Measurements from ENCODE around the gene KRT23. TPM values are rescaled to one million over a fixed set of nuclear protein-coding genes. Genes with fewer than 3 reads are reported as not detected.

Gene KRT23
- total RNA-seq, 2 donors from 2014 or later = not detected

- no peak overlapping the region for H3K27ac ChIP-seq (ENCODE audit: low read depth, low read length)
- Mint-ChIP-seq H3K27me3 (ENCODE audit: insufficient read depth) (peaks cover 80% of the 10 kb centered on the region), H3K4me1 (peaks cover 17% of the 10 kb centered on the region), H3K9me3 (no peaks in the 10 kb centered on the region), H3K36me3 (ENCODE audit: low read depth) (no peaks in the 10 kb centered on the region), H3K4me3 (no peak overlapping the region), H3K27ac (no peak overlapping the region)
- H3K9me3 ChIP-seq (ENCODE audit: control insufficient read depth, low read length) = no peaks in the 10 kb centered on the region
- no peak overlapping the region for H3K4me3 ChIP-seq (ENCODE audit: low read length)
- no peaks in the 10 kb centered on the region for H3K4me1 ChIP-seq (ENCODE audit: control insufficient read depth, insufficient read depth, low read length)
- WGBS, 2 experiments (ENCODE audit: insufficient coverage in 1 of 2, insufficient read length in 1 of 2) = 88 to 93% methylated on average over 2 of the region's 2 CpGs
- no peak overlapping the region for H3K9ac ChIP-seq (ENCODE audit: extremely low read depth, low read length, poor library complexity, severe bottlenecking)
- no peaks in the 10 kb centered on the region for H3K36me3 ChIP-seq (ENCODE audit: control insufficient read depth, insufficient read depth, low read length)
- no peak for DNase-seq
- peaks cover 86% of the 10 kb centered on the region for H3K27me3 ChIP-seq (ENCODE audit: control insufficient read depth, insufficient read depth, low read length, poor library complexity, severe bottlenecking)
- TF ChIP-seq CTCF (conservative IDR thresholded peaks at IDR 0.05) = no peak
Observed at GRCh38 chr17:40947929-40948328, 10.5 kb upstream of the KRT23 start.

- no peaks in the 10 kb centered on the region for H3K9me3 Mint-ChIP-seq
- H3K27me3 Mint-ChIP-seq (ENCODE audit: insufficient read depth) = peaks cover 80% of the 10 kb centered on the region
- DNase-seq = no peak
- H3K36me3 Mint-ChIP-seq (ENCODE audit: low read depth) = no peaks in the 10 kb centered on the region
- Histone ChIP-seq H3K9ac (ENCODE audit: extremely low read depth, low read length, poor library complexity, severe bottlenecking) (no peak overlapping the region), H3K9me3 (ENCODE audit: control insufficient read depth, low read length) (no peaks in the 10 kb centered on the region), H3K27ac (ENCODE audit: low read depth, low read length) (no peak overlapping the region), H3K4me1 (ENCODE audit: control insufficient read depth, insufficient read depth, low read length) (no peaks in the 10 kb centered on the region), H3K4me3 (ENCODE audit: low read length) (no peak overlapping the region), H3K36me3 (ENCODE audit: control insufficient read depth, insufficient read depth, low read length) (no peaks in the 10 kb centered on the region), H3K27me3 (ENCODE audit: control insufficient read depth, insufficient read depth, low read length, poor library complexity, severe bottlenecking) (peaks cover 88% of the 10 kb centered on the region)
- WGBS, 2 experiments (ENCODE audit: insufficient coverage in 1 of 2, insufficient read length in 1 of 2) = 87 to 91% methylated on average over 5 to 6 of the region's 6 CpGs
- no peak overlapping the region for H3K4me3 Mint-ChIP-seq
- no peak for TF ChIP-seq CTCF (conservative IDR thresholded peaks at IDR 0.05)
- H3K27ac Mint-ChIP-seq = no peak overlapping the region
- peaks cover 17% of the 10 kb centered on the region for H3K4me1 Mint-ChIP-seq
Observed at GRCh38 chr17:40945414-40945813, 8.0 kb upstream of the KRT23 start.

GRCh38 chr17:40944531-40944930 lies 7.1 kb upstream of the KRT23 start:
- Histone ChIP-seq H3K4me3 (ENCODE audit: low read length) (no peak overlapping the region), H3K27me3 (ENCODE audit: control insufficient read depth, insufficient read depth, low read length, poor library complexity, severe bottlenecking) (peaks cover 88% of the 10 kb centered on the region), H3K36me3 (ENCODE audit: control insufficient read depth, insufficient read depth, low read length) (no peaks in the 10 kb centered on the region), H3K4me1 (ENCODE audit: control insufficient read depth, insufficient read depth, low read length) (no peaks in the 10 kb centered on the region), H3K9ac (ENCODE audit: extremely low read depth, low read length, poor library complexity, severe bottlenecking) (no peak overlapping the region), H3K9me3 (ENCODE audit: control insufficient read depth, low read length) (no peaks in the 10 kb centered on the region), H3K27ac (ENCODE audit: low read depth, low read length) (no peak overlapping the region)
- no peak for DNase-seq
- no peak overlapping the region for H3K27ac Mint-ChIP-seq
- peaks cover 80% of the 10 kb centered on the region for H3K27me3 Mint-ChIP-seq (ENCODE audit: insufficient read depth)
- H3K4me3 Mint-ChIP-seq = no peak overlapping the region
- H3K9me3 Mint-ChIP-seq = no peaks in the 10 kb centered on the region
- no peak for TF ChIP-seq CTCF (conservative IDR thresholded peaks at IDR 0.05)
- H3K4me1 Mint-ChIP-seq = peaks cover 15% of the 10 kb centered on the region
- H3K36me3 Mint-ChIP-seq (ENCODE audit: low read depth) = no peaks in the 10 kb centered on the region
- WGBS, 2 experiments (ENCODE audit: insufficient coverage in 1 of 2, insufficient read length in 1 of 2) = 20% methylated on average over 1 of the region's 1 CpG; no CpG with 5 or more reads in 1 of the 2 experiments

Data from endodermal cell (in vitro differentiated cells).